ENCODE results near the gene ZYG11A.
"Not testable (repeated sequence)": the region's sequence is repeated elsewhere in the genome, so short reads cannot be mapped to it uniquely, and the experiment has no call there.

The ZYG11A gene

DNA sequence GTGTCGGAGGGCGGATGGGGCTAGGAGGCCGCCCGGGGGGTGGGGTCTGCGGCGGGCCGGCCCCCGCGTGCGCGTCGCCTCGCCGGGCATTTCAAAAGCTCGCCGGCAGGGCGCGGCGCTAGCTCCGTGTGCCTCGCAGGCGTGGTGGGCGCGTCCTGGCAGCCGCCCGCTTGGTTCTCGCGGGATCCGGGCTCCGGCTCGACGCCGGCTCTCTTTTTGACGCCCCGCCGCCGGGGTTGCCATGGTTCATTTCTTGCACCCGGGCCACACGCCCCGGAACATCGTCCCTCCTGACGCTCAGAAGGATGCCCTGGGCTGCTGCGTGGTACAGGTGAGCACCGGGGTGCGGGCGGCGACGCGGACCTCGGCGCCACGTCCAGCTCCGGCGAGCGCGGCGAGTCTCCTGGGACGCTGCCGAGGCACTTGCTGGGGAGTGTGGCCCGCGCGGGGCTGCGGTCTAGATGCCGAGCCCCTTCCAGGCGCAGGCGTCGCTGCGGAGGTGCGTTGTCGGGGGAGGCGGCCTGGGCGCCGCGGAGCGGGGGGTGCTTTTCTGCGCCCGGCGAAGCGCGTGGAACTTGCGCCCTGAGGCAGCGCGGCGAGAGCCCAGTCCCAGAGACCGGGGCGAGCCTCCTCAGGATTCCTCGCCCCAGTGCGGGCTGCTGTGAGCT, at the start of gene ZYG11A:
ZYG11A (plus strand) TSS at position 118 of the 668 bp plus-strand sequence; CDS start at position 242, 124 bp downstream.
- peak within 1 kb of the TSS; percentile 55 for H3K4me3 ChIP-seq (replicated peaks; ENCODE audit: low read depth, low read length)
- TF ChIP-seq, protein P1, sequence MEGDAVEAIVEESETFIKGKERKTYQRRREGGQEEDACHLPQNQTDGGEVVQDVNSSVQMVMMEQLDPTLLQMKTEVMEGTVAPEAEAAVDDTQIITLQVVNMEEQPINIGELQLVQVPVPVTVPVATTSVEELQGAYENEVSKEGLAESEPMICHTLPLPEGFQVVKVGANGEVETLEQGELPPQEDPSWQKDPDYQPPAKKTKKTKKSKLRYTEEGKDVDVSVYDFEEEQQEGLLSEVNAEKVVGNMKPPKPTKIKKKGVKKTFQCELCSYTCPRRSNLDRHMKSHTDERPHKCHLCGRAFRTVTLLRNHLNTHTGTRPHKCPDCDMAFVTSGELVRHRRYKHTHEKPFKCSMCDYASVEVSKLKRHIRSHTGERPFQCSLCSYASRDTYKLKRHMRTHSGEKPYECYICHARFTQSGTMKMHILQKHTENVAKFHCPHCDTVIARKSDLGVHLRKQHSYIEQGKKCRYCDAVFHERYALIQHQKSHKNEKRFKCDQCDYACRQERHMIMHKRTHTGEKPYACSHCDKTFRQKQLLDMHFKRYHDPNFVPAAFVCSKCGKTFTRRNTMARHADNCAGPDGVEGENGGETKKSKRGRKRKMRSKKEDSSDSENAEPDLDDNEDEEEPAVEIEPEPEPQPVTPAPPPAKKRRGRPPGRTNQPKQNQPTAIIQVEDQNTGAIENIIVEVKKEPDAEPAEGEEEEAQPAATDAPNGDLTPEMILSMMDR (IDR thresholded peaks at IDR 0.05; ENCODE audit: low read length, missing control alignments), result no peak
- DNase-seq (ENCODE audit: low read depth), result peak; percentile 80

DNA sequence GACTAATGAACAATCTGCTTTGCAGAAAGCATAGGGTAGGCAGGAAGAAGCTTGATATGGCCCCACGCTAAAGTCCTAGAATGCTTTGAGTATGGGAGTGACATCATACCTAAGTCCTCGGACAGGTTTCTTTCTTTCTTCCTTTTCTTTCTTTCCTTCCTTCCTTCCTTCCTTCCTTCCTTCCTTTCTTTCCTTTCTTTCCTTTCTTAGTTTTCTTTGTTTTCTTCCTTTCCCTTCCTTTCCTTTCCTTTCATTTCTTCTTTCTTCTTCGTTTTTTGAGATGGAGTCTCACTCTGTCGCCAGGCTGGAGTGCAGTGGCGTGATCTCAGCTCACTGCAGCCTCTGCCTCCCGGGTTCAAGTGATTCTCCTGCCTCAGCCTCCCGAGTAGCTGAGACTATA, 48.8 kb upstream of the ZYG11A start:
- not testable (repeated sequence) for DNase-seq (ENCODE audit: low read depth); H3K4me3 ChIP-seq (replicated peaks; ENCODE audit: low read depth, low read length)

DNA sequence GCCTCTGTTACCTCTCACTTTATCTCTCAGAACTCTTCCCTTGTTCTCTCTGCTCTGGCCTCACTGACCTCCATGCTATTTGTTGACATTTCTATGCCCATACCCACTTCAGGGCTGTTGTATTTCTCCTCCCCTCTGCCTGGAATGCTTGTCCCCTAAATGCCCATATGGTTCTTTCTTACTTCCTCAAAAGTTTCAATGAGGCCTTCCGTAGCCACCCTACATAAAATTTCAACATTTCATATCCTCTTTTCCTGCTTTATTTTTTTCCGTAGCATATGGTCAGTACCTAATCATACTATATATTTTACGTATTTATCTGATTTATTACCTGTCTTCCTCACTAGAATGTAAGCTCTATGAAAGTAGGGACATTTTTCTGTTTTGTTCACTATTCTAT, 47.1 kb upstream of the ZYG11A start:
- no peak for DNase-seq (ENCODE audit: low read depth)
- TF ChIP-seq, protein P1 (IDR thresholded peaks at IDR 0.05; ENCODE audit: low read length, missing control alignments), result no peak
- no peak overlapping the region for H3K4me3 ChIP-seq (replicated peaks; ENCODE audit: low read depth, low read length)

DNA sequence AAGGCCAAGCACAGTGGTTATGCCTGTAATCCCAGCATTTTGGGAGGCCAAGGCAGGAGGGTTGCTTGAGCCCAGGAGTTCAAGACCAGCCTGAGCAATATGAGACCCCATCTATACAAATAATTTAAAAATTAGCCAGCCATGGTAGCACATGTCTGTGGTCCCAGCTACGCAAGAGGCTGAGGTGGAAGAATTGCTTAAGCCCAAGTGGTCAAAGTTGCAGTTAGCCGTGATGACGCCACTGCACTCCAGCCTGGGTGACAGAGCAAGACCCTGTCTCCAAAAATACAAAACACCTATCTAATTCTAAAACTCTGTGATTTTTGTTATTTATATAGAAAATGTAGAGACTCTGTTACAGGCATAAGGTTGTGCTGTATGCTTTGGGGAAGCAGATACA, 44.2 kb upstream of the ZYG11A start:
- TF ChIP-seq, protein P1 (IDR thresholded peaks at IDR 0.05; ENCODE audit: low read length, missing control alignments), result no peak
- H3K4me3 ChIP-seq (replicated peaks; ENCODE audit: low read depth, low read length), result no peak overlapping the region
- no peak for DNase-seq (ENCODE audit: low read depth)

DNA sequence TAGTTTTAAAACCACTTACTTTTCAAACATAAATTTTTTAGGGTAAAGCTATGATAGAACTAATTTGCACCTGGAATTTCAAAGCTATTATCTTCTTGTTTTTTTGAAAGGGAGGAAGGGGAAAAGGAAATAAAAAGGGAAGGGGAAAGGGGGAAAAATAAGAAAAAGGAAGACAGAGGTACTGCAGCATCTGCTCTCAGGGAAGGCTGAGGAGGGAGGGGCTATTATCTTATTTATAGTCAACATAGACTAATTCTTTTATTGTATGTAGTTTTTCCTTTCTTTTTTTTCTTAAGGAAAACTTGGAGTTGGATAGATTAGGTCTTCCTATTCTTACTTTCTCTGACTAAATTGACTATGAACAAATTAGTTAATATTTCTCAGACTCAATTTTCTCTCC, 41.5 kb upstream of the ZYG11A start:
- TF ChIP-seq, protein P1 (IDR thresholded peaks at IDR 0.05; ENCODE audit: low read length, missing control alignments), result no peak
- H3K4me3 ChIP-seq (replicated peaks; ENCODE audit: low read depth, low read length), result no peak overlapping the region
- DNase-seq (ENCODE audit: low read depth), result no peak

DNA sequence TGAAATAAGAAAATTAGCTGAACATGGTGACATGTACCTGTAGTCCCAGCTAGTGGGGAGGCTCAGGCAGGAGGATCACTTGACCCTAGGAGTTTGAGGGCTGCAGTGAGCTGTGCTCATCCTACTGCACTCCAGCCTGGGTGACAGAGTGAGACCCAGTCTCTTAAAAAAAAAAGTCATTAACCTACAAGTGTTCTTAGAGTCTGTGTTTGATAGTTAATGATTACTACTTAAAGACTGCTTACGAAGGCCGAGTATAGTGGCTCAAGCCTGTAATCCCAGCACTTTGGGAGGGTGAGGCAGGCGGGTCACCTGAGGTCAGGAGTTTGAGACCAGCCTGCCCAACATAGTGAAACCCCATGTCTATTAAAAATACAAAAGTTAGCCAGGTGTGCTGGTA, 38.5 kb upstream of the ZYG11A start:
- DNase-seq (ENCODE audit: low read depth); H3K4me3 ChIP-seq (replicated peaks; ENCODE audit: low read depth, low read length): not testable (repeated sequence)

DNA sequence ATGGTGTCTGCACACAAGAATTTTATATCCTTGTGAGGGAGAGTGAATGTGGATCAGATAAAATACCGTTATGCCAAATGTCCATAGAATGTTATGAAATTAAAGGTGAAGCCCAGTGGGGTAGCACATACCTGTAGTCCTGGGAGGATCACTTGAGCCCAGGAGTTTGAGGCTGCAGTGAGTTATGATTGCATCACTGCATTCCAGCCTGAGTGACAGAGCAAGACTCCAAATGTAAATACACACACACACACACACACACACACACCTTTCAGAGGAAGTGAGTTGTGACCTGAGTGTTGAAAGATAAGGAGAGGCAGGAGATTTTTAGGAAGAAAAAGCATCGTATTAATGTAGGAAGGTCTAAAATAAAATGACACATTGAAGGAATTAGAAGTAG, 28.1 kb upstream of the ZYG11A start:
- TF ChIP-seq, protein P1 (IDR thresholded peaks at IDR 0.05; ENCODE audit: low read length, missing control alignments), result no peak
- DNase-seq (ENCODE audit: low read depth), result peak; percentile 11

DNA sequence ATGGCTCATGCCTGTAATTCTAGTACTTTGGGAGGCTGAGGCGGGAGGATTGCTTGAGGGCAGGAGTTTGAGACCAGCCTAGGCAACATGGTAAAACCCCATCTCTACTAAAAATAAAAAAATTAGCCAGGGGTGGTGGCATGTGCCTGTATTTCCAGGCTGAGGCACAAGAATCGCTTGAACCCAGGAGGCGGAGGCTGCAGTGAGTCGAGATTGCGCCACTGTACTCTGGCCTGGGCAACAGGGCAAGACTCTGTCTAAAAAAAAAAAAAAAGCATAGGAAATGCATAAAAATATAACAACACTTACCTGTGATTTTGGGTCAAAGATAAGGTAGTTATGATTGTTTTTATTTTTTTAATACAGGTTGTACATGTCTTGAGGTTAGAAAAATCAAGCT, 21.7 kb upstream of the ZYG11A start:
- not testable (repeated sequence) for H3K4me3 ChIP-seq (replicated peaks; ENCODE audit: low read depth, low read length); DNase-seq (ENCODE audit: low read depth)

More for the DNA sequence above, 28.1 kb upstream of the ZYG11A start:
- no peak overlapping the region for H3K4me3 ChIP-seq (replicated peaks; ENCODE audit: low read depth, low read length)

All from fibroblast of pulmonary artery (primary cell).